Activated CD4-positive, alpha-beta T cell treated with anti-CD3 and anti-CD28 coated beads, Interleukin-2, amount 50 U/mL, for 24 hours (primary cell): ENCODE measurements around the gene FAM78A.

Source experiments
- DNase-seq, 2 donors: peaks; one replicate each; pipeline ENCODE4 v3.0.0-alpha.2; 2020; ENCODE audit warnings: low read depth in 1 of 2, low spot score in 1 of 2

FAM78A gene

GRCh38 chr9:131303381-131304321 is 27.3 kb upstream of the FAM78A start:
- DNase-seq = no peak

GRCh38 chr9:131302244-131303075 is 26.1 kb upstream of the FAM78A start:
- DNase-seq = no peak

- no peak for DNase-seq
Measured at GRCh38 chr9:131300444-131300843, 24.1 kb upstream of the FAM78A start.

DNA sequence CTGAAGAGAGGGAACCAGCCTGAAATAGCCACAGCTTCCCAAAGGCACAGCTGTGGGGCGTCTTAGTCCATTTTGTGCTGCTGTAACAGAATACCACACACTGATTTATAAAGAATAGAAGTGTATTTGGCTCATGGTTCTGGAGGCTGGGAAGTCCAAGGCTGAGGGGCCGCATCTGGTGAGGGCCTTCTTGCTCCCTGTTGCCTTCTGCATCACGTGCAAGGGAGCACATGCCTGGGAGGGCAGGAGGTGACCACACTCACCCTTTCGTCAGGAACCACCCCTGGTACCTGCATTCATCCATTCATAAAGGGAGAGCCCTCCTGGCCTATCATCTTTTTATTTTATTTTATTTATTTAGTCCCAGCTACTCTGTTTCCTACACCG is 23.6 kb upstream of the FAM78A start:
- DNase-seq = no peak

- DNase-seq = no peak
Measured at GRCh38 chr9:131299346-131299960, 23.1 kb upstream of the FAM78A start.

DNA sequence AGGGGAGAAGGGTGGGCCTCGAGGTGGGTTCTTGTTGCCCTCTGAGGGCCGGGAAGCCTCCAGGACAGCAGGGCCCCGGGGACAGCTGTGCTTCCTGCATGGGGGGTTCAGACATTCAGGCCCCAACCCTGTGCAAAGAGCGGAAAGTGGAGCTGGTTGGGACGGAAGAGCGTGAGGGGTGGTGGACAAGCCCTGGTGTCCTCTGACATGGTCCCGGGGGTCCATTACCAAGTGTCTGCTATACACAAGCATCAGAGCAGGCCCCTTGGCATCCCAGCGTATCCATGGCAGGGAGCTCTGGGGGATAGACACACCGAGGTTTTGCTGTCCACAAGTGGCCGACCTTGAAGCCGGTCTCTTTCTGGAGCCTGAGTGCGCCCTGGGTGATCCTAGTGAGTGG is 22.5 kb upstream of the FAM78A start:
- no peak for DNase-seq

GRCh38 chr9:131298341-131298740 is 22.0 kb upstream of the FAM78A start:
- DNase-seq = no peak

DNA sequence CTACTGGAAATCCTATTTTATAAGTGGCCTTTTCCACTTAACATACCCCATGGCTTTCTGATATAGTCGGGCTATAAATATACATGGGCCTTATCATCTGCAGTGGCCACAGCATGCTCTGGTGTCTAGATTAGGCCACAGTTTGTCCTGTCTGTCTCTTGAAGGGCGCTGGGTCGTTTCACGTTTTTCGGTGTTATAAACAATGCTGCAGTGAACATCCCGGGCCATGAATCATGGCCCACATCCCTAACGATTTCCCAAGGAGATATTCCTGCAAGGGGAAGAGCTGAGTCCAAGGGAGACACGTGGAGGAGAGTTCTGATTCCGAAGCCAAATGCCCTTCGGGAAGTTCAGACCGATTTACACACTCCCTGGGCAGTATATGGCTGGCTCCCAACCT is 21.6 kb upstream of the FAM78A start:
- no peak for DNase-seq

DNA sequence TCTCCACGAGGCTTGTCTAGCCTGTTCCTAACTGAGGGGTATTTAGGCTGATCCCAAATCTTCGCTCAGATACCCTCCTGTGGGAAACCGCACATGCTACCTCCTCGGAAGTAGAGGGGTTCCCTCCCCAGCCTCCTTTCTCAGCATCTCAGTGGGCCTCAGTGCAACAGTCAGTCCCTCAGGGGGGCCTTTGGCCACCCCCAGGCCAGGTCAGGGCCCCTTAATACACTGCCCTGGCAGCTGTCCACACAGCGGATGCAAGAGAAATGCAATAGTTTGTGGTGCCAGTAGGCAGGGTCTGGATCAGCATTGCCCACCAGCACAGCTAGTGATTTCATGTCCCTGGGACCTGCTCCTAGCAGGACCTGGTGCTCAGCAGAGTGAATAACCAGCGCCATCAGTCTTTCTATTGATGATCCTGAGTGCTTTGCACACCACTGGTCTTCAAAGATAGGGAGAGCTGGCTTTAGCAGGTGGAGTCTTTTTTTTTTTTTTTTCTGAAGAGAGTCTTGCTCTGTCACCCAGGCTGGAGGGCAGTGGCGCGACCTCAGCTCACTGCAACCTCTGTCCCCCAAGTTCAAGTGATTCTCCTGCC is 20.7 kb upstream of the FAM78A start:
- DNase-seq = no peak

DNA sequence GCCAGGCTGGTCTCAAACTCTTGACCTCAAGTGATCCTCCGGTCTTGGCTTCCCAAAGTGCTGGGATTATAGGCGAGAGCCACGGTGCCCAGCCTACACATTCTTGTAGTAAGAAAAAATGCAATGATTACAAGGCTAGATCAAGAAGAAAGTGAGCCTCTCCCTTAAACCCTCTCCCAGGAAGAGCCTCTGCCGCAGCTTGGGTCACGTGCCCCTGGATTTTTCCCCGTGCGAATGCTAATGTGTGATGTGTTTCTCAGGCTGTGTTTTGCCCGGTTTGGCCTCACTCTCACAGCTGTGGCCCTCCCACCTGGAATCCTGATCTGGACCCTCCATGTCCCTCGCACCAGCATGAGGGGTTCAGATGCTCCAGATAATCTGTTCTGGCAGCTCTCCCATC is 20.1 kb upstream of the FAM78A start:
- DNase-seq = no peak

DNA sequence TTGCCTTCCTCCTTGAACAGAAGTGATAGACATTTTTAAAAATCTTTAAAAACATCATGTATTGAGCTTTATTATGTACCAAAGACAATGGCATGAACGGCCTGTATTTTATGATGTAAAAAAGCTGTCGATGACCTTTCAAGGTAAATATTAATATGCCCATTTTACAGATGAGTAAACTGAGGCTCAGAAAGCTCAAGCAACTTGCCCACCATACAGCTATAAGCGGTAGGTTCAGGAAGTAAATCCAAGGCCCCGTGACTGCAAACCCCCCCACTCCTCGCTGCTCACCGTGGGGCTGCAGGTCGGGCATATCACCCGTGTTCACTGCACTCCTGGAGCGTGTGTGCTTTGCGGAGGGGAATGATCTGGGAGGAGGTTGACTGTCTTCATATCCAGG is 16.6 kb upstream of the FAM78A start:
- no peak for DNase-seq

DNA sequence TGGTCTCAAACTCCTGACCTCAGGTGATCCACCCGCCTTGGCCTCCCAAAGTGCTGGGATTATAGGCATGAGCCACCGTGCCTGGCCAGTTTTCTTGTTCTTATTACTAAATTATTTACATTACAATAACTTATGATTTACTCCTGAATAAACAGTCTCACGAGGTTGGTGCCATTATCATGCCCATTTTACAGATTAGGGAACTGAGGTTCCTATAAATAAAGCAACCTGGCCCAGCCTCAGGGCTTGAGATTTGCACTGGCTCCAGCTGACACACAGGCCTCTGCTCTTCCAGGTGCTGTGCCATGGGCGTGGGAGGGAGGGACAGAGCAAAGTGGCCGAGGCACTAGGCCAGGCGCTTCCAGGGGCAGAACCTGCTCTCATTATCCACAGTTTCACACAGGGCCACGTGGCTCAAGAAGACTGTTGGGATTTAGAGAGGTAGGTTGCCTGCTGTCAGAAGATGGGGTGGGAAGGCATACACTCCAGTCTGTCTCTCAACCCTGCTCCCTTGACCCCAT is 15.5 kb upstream of the FAM78A start:
- no peak for DNase-seq

GRCh38 chr9:131290767-131291370 is 14.6 kb upstream of the FAM78A start:
- no peak for DNase-seq

- no peak for DNase-seq
Measured at GRCh38 chr9:131290036-131290766, 13.9 kb upstream of the FAM78A start.

- no peak for DNase-seq
Measured at GRCh38 chr9:131289301-131290035, 13.2 kb upstream of the FAM78A start, which contains the start of gene PLPP7. Gene PLPP7 (plus strand): TSS chr9:131289723. CDS start chr9:131289998, 275 bp downstream.

DNA sequence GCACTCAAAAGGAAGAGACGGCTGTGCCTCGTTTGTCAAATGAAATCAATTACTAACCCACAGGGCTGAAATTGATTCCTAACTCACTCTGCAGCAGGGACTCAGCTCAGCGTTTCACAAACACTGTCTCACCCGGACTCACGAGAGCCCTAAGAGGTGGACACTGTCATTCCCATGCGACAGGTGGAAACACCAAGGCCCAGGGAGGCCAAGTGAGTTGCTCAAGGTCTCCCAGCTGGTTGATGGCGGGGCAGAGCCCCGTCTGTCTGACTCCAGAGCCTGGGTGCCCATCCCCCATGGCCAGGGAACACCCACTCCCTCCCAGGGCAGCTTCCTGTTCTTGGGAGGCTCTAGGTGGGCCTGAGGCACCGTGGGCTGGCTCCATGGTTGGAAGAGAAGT is 11.9 kb upstream of the FAM78A start:
- DNase-seq = no peak

DNA sequence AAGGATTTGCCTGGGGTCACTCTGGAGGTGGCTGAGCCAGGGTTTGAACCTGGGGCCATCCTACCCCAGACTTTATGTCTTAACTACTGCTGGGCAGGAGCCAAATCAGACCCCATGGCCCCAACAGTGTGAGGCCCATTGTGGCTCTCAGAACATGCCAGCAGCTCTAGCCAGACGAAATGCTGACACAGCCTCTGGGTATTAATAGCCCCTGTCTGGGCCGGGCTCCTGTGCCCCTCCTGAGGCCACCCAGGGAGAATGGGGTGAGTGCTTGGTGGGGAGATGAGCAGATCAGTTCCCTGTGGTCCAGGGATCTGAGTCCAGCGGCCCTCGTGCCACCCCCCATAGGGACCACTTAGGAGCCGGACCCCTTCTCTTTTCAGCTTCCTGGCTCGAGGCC is 11.0 kb upstream of the FAM78A start:
- DNase-seq = no peak

- no peak for DNase-seq
Measured at GRCh38 chr9:131284856-131285255, 8.5 kb upstream of the FAM78A start.

DNA sequence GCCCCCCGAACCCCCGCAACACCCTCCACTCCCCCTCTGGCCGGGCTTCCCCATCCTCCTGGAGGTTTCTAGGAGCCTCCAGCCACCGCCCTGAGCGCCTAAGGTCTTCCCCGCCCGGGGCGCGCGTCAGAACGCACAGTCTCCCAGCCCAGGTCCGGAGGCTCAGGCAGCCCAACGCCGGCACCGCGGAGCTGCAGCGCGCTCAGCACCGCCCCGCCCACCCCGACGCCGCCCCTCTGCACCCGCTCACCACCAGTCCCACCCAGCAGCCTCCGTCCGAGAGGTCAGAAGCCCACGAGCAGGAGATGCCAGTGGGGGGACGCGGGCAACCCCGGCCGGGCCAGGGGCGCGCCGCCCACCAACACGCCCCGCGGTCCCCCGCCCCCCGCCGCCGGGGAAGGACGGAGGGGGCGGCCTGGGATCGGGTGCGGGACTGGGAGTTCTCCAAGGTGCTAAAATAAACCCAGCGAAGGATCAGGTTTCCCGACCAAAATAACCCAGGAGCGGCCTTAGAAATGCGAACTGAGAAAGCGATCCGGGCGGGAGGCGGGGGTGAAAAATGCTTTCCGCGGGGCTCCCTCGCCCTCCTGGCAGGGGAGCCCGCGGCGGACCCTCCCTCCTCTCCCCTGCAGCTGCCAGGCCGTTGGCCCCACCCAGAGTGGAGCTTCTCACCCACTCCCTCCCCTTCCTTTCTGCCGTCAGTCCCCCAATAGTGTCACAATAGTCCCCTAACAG is 6.5 kb upstream of the FAM78A start:
- no peak for DNase-seq
